NCI-H345 (cell line): ENCODE results near the gene OR6S1.
"Not testable (repeated sequence)": the region's sequence is repeated elsewhere in the genome, so short reads cannot be mapped to it uniquely, and the experiment has no call there.

Experiments used
- DNase-seq: peaks from one replicate; lab custom pipeline; 2025; lab: John Stamatoyannopoulos, UW

Gene OR6S1

DNA sequence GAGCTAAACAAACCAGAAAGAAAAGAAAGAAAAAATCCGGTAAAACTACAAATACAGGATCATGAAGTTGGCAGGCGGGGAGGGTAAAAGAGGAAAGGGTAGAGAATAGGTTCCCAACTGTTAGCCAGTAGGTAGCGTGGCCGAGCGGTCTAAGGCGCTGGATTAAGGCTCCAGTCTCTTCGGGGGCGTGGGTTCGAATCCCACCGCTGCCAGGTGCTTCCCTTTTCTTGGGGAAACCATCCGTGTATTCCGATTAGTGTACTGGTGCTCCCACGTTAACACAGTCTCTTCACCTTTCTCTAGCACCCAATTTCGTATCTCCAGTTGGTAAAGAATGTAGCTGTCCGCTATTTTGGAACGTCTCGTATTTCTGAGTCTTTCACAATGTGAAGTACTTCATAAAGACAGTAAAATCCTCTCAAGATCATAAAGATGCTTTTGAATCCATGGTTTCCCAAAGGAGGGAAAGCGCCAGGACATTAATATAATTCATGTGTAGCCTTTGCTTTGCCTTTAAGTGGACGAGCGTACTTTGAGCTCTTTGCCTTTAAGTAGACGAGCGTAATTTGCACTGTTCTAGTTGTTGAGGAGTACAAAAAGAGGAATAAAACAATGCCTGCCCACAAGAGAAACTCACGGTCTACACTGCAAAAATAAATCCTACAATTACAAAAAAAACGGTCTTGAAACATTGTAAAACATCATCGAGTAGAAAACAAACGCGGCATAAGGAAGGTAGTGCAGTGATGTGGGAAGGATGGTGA is 31.3 kb downstream of the OR6S1 start:
- DNase-seq: peak; percentile 68

DNA sequence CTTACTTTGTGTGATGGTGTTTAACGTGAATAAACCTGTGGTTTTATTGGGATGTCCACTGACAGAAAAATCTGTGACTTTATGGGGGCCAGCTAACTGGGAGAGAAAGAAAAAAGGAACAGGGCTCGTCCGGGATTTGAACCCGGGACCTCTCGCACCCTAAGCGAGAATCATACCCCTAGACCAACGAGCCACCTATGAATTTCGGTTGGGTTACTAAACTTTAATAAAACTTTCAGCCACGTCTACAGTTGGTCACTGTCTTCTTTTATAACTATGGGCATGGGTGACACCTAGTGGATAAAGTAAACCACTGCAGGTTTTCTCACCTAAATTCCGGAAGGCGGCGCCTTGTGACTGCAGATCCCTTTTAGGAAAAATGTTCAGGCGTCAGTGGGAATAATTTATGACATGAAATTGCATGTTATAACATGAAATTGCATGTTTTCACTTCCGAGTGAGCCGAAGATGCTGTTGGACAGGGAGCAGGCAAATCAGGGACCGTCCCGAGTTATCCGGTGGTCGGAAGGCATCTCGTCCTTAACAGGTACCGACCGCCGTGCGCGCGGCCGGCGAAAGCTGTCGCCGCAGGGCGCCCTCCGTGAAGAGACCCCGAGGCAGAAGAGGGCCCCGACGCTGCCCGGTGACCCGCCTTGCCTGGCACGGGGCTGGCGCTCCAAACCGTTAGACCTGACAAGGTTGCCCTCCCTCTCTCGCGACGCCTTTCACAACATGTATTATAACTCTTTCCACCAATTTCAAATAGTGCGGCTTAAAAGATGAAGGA is 32.1 kb downstream of the OR6S1 start:
- peak; percentile 77 for DNase-seq

DNA sequence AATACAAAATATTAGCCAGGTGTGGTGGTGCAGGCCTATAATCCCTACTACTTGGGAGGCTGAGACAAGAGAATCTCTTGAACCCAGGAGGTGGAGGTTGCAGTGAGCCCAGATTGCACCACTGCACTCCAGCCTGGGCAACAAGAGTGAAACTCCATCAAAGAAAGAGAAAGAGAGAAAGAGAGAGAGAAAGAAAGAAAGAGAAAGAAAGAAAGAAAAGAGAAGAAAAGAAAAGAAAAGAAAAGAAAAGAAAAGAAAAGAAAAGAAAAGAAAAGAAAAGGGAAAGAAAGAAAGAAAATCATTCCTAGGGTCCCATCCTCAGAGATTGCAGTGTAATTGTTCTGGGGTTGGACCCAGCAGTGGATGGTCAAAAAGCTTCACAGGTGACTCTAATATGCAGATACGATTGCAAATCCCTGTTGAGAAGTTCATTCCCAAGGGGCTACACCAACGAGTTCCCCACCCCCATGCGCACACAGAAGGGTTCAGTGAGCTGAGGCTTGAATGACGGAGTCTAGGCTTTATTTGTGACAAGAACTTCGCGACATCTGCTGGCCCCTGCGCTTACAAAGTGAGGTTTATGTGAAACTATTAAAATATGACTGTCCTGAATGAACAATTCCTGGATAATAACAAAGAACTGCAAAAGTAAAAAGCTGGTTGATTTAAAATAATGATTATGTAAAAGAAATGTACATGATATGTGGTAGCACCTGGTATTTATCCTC is 32.9 kb downstream of the OR6S1 start:
- no peak for DNase-seq

DNA sequence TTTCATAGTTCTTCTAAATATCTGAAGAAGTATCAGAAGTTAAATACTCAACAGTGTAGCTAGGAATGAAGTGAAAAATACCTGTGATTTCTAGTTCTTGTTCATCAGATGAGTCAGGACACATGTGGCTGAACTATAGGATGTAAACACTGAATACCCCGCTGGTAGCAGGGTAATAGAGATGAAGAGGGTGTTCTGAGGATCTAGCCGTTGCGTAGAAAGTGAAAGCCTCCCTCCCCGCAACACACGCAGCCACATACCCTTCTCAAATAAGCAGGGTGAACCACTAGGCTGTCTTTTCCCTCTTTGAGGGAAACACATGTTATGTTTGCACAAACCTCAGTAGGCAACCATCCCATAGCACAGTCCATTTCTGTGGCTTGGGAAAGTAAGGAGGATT is 33.9 kb downstream of the OR6S1 start:
- DNase-seq: no peak

GRCh38 chr14:20606902-20607242 is 34.6 kb downstream of the OR6S1 start:
- no peak for DNase-seq

- DNase-seq: no peak
These were observed 35.1 kb downstream of the OR6S1 start for GRCh38 chr14:20606190-20606901.

- DNase-seq: no peak
These were observed 37.4 kb downstream of the OR6S1 start for GRCh38 chr14:20603813-20604690.

DNA sequence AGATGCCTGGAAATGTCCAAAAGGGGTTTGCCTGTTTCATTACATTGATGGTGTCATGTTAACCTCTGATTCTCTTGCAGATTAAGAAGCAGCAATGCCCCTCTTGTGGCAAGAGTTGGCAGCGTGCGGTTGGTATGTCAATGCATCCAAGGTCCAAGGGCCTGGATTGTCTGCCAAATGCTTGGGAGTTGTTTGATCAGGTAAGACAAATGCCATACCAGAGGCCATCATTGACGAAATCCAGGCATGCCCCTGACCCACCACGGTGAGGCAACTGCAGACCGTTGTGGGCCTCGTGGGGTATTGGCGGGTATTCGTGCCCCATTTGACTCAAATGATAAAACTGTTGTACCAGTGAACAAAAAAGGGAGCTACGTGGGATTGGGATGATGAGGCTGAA is 38.9 kb downstream of the OR6S1 start:
- no peak for DNase-seq

GRCh38 chr14:20601522-20601921 is 40.0 kb downstream of the OR6S1 start:
- DNase-seq: no peak

DNA sequence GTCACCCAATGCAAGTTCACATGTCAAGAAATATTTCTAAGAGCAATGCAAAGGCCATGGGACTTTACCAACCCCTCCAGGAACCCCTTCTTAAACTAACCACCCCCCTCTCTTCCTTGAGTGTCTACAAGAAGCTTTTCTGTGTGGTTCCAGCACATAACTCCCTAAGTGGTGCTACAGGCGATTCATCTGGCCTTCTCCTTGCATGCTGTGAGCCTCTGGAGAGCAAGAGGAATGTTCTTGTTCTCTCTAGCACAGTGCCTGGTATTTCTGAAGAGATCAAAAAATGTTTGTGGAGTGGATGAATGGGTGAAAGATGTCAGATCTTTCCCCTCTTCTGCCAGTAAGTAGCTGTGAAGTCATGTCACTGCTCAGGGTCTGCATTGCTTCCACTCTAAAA is 44.4 kb downstream of the OR6S1 start:
- no peak for DNase-seq

- not testable (repeated sequence) for DNase-seq
These were observed 45.8 kb downstream of the OR6S1 start for GRCh38 chr14:20595726-20596125.

GRCh38 chr14:20592574-20592973 is 48.9 kb downstream of the OR6S1 start:
- no peak for DNase-seq

- no peak for DNase-seq
These were observed 50.3 kb downstream of the OR6S1 start, which contains the start of gene RNASE12 for GRCh38 chr14:20591235-20591634. Gene RNASE12 (minus strand): TSS chr14:20591376. CDS start chr14:20590723, 653 bp downstream.
